CD4-positive, alpha-beta T cell treated with Interleukin-17A for 4 hours (primary cell): ENCODE measurements around the gene CNTNAP4.

Experiments
- DNase-seq: peaks from one replicate; pipeline ENCODE4 v3.0.0-alpha.2; 2020; ENCODE audit warnings: mixed read lengths

Gene CNTNAP4

DNA sequence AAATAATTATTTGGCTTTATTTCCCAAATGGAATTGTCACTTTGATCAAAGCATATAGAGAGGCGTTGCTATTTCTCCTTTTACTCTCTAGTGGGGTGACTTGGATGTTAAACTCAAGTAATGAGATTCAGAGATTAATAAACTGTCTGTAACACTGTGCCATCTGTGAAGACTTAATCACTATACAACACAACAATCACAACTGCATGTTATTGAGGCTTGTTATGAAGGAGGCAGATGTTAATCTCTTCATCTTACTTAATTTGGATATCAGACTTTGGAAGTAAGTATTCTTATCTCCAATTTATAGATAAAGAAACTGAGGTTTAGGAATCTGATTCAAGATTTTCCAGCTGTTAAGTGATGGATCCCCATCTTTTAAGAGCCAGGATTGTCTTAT is 132.5 kb downstream of the CNTNAP4 start:
- no peak for DNase-seq

DNA sequence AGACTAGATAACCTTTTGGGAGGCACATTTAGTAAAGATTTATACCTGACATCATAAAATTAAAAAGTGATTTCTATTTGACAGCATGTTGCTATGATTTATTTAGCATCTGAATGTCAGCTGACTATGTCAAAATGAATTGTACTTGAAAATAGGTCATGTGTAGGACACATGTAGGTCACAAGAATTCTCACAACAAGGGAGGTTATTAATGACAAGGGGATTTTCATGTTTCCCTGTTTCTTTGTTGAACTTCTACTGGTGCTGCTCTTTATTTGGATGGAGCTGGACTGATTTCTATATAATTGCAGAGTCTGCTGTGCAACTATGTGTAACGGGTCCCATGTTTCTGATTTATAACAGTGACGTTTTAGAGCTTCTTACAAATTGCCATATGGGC is 144.4 kb downstream of the CNTNAP4 start:
- no peak for DNase-seq

DNA sequence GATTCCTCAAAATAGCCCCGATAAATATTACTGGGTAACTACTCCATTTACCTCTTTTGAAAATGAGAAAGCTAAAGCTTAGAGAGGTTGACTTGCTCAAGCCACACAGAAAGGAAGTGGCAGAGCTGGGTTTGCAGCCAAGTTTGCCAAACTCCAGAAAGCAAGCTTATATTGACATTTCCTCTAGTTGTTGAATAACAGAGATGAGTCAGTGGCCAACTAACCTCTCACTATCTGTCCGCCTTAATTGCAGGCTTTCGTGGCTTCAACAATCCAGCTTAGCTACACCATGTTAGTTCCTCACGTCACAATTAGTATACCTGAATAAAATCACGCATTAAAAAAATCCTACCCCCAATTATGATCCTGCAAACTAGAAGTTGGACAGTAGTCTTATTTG is 151.7 kb downstream of the CNTNAP4 start:
- no peak for DNase-seq

DNA sequence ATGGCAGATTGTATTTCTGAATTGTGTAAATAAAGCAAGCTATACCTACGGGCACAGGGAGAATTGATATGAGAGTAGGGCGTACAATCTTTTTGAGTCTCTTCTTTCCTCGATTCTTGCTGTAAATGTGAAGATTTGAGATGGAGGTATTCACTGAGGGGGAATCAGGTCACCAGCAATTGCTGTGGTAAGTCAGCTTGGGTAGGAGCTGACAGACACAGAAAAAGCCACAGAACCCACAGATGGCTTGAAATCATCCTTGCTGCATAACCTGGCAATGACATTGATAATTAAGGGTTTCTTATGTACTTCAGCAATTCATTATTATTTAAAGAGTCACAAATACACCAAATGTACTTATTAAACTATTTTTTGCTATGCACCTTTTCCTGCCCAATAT is 164.2 kb downstream of the CNTNAP4 start:
- DNase-seq: no peak

DNA sequence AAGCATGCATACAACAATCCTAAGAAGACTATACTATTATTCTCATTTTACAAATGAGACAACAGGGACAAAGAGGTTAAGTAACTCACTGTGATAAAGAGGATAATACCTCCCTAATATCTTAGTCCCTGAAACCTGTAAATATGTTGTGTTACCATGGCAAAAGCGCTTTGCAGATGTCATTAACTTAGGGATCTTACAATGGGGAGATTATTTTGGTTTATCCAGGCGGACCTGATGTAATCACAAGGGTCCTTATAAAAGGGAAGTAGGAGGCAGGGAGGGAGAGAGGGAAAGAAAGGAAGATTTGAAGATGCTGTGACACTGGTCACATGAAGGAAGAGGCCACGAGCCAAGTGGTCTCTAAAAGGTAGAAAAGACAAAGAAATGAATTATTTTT is 164.7 kb downstream of the CNTNAP4 start:
- DNase-seq: no peak

DNA sequence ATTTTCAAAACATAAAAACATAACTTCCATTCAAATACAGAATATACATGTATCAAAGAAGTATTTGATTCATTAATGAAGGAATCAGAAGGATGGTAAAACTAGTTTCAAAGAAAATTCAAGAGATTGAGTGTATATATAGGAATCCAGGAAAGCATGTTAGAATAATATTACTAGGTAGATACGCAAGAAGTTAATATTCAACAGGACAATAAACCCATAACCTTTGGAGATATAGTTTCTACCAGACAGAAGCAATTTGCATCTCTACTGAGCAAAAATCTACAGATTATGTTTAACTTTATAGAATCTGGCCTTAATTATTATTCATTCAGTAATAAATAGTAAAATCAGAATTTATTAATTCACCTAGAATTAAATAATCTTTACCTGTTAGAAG is 166.8 kb downstream of the CNTNAP4 start:
- no peak for DNase-seq

DNA sequence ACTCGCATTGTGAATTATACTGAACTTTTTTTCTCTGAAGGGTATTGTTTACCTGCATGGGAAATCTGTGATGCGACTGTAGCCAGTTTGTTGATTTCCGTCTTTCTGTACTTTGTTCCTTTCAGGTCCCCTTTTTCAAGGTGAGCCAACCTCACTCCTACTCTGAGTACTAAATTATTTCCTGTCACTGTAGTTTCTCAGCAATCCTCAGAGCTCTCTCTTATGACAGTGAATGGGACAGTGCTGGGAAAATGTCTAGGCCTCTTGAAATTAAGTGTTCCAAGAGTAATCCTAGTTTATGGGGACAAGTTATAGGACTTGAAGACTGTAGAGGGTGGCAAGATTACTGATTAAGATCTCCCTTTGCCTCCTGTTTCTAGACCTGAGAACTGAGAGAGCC is 167.6 kb downstream of the CNTNAP4 start:
- DNase-seq: no peak

DNA sequence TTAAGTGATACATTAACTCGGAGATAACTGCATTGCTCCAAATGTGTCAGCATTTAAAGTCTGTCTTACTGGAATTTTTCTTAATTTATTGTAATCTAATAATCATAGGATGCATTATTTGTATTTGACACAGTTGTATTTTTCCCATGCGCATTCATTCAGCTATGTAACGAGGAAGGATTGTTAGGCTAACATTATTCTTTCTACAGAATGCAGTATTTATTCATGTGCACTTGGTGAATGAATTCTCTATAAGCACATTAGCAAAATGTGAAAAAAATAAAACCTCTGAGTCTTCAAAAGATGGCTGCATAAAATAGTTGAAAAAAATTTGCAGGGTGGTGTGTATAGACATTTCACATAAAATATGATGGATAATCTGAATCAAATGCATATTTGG is 168.6 kb downstream of the CNTNAP4 start:
- no peak for DNase-seq

DNA sequence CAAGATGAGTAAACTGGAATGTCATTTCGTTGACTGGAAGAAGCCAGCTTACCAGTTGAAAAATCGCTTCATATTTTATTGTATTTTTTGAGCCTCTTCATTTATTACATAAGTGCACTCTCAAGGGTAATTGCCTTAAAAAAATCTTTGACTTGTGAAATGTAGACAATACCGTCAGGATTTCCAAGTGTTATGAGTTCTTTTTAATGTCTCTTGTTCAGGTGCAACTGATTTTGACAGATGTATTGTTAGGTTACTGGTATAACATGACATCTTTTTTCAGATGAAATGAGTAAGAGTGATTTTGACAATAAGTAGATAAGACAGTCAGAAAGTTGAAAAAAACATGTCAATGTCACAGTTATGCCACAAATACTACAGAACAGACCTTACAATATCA is 169.1 kb downstream of the CNTNAP4 start:
- no peak for DNase-seq

DNA sequence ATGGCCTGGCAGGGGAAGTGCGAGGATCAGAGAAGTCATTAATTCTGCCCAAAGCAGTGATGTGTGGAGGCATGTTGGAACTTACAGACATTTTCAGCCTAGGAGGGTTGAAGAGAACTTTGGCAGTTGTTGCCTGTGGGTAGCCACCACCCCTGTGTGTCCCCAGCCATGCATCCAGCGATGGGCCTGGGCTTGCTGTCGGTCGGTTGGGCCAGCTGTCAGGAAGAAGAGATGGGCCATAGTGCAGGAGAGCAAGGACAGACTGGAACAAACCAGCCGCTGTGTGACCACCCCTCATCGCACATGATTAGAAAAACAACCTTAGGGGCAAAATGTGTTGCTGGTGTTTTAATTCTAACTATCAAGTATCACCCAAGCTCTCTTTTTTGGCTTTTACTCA is 173.7 kb downstream of the CNTNAP4 start:
- DNase-seq: no peak

DNA sequence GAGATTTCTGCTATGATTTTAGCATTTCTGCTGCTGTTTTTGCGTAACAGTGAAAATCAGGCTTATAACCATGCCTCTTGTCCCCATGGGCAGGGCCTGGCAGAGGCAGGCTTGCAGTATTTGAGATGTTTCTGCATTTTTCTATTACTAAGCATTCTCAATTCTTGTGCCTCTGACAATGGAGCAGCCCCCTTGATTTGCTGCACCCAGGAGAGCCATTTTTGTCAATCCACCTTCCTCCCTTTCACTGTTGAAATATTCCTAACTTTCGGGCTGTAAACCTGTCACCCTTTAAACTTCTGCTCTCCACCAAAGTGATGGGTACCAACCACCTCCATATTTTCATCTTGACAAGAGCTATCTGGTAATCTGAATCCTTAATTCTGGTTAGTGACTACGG is 178.1 kb downstream of the CNTNAP4 start:
- DNase-seq: no peak

DNA sequence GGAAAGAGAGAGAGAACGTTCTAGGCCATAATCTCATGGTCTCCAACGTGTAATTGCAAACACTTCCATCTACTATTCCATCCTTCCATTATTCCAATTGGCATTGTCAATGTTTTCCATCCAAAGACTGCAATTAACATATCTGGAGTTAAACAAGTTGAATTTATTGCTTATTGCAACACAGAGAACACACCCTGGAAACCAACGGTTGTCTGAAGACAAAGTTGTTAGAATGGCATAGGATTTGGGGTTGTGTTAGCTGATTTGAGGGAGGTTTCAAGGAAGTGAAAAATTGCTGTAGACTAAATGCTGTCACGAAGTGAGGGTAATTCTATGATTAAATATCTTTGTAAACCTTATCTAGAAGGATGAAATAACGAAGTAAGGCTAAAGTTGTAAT is 178.8 kb downstream of the CNTNAP4 start:
- DNase-seq: no peak

DNA sequence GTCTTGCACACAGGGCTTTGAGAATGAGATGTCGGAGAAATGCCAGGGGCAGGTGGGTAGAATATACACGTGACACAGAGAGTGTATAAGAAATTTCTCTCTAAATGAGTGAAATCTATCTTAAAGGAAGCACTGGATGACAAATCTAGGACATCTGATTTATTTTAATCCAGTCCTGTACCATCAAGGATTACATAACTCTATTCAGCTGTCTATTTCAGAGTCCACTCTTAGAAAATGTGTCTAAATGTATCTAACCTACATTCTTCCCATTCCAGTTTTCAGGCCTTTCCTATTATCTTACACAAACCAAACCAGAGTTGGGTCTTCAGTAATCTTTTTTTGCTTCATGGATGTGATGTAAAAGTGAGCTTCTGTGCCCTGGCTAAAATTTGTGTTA is 181.9 kb downstream of the CNTNAP4 start:
- DNase-seq: no peak

DNA sequence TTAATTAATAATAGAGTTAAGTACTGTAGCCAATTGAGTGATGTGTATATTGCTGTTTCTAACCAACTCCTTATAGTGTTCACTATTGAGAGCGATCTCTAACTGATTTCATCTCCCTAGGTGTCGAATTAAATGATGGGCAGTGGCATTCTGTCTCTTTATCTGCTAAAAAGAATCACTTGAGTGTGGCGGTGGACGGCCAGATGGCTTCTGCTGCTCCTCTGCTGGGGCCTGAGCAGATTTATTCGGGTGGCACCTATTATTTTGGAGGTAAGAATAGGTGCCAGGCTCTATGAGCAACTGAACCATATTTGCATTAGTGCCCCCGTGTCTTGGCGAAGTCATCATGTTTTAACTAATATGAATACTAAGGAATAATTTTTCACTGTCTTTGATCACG is 184.6 kb downstream of the CNTNAP4 start:
- no peak for DNase-seq

DNA sequence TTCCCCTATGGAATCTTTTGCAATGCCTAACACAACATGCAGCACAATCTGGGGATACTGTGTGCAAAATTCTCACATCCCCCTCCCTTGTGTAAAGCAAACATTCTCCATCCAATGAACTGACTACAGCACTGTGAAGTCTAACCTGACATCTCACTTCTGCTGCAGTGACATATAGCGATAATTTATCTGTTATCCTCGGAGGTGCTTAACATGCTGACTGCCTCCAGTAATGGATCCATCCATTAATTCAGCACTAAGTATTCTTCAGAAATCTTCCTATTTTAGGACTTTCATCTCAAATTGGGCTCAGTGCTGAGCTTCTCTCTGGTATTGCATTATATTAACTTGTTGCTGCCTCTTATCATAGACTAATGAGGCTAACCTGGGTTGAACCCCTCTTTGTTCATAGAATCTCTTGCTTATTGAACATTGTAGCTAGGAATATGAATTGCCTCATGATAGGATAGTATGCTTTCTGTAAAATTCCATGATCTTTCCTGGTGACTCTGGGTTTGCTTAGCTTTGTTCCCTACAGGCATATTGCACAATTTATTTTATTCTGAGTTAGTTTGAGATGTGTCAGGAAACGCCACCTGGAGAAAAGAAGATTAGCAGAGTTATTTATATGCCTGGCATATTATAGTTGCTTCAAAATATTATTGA is 187.9 kb downstream of the CNTNAP4 start:
- no peak for DNase-seq

DNA sequence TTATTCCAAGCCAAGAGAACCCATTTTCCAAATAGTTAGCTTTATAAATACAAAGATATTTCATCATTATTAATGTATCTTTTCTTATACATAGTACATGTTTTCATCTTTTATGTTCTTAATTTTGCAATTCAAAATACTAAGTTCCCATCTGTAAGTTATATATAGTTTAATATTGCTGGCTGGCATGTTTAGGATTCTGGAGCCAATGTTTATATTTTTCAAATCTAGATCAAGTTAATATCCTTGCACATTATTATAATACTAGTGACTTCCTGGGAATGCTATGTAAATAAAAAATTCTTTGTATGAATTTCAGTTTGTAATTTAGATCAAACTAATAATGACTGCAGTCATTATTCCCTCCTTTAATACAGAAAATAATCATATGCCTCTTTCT is 189.7 kb downstream of the CNTNAP4 start:
- no peak for DNase-seq

DNA sequence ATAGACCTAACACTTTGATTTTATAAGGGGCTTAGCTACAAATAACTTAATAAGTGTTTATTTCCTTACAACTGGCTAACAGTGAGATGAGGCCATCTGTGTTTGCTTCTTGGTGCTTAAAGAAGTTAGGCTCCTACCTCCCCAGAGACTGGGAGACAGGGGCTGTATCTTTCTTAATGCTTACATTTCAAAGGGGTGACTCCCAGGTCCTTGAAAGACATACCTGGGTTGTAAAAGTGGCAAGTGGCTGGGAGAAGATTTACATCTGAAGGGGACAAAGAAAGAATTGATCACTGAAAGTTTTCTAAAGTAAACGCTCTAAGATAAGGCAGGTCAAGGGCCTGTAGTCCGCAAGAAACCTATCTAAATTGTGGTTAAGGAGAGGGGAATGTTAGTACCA is 196.8 kb downstream of the CNTNAP4 start:
- no peak for DNase-seq

DNA sequence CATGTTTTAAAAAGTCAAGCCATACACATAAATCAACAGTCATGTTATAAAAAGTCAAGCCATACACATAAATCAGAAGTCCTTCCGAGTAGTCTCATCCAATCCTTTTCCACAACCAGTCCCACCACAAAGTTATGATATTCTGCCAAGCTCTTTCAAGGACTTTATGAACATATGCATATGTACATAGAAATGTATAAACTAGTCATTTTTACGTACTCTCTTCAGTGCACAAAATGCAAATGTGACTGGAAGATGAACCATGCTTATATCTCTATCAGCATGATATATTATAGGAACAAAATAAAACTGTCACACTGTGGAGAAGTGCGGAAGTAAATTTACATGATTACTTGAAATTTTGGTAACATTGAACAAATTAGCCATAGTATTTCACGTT is 200.9 kb downstream of the CNTNAP4 start:
- DNase-seq: no peak

DNA sequence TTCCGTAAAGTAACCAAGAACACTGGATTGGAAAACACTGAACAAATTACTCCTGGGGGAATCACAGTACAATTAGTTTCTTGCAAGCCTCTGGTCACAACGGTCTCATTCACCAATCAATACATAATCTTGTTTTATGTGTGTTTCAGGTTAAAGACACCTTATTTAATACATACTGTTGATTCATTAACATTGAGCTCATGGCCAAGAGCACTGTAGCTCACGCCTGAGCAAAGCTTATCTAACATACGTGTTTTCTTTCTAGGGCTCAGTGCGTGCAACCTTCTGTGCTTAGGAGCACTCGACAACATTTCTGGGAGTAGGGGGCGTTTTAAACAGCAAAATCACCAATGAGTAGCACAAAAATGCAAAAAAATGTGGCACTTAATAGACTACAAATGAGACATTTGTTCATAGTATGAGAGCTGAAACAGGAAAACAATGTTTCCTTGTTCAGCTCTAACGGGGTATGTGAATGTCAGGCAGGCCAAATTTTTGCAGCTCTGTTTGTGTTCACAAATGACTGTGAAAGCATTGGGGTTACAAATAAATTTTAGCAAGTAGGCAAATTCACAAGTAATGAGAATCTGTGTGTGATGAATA is 206.2 kb downstream of the CNTNAP4 start:
- no peak for DNase-seq

DNA sequence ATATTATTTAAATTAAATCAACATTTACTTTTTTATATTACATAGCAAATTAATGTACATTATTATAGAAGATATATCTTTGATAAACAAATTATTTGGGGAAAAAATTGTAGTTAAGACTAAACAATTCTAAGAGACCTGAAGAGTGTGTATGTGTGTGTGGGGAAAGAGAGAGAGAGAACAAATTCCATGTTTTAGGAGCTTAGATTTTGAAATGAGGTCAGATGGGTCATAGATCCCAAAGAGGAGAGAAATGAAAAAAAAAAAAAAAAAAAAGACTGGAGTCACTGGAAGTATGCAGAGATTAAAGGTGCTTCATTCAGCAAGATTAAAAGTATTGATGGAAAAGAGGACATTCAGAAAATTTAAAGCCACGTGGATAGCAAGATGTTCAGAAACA is 206.8 kb downstream of the CNTNAP4 start:
- no peak for DNase-seq

DNA sequence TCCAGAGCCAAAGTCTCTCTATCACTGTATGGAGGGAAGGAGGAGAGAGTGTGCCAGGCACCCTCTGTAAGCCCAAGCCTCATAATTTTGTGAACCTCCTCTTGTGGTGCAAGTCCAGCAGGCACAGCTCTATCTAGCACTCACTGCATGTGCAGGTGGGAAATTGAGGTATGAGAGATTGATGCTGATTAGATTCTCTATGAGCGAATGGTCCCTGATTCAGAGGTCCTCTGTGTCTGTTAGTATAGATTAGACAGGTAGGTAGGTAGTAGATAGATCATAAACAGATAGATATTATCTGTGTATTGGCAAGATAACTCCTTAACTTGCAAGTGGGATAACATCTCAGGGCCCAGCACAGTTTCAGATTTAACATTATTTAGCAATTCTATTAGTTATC is 209.5 kb downstream of the CNTNAP4 start:
- no peak for DNase-seq

DNA sequence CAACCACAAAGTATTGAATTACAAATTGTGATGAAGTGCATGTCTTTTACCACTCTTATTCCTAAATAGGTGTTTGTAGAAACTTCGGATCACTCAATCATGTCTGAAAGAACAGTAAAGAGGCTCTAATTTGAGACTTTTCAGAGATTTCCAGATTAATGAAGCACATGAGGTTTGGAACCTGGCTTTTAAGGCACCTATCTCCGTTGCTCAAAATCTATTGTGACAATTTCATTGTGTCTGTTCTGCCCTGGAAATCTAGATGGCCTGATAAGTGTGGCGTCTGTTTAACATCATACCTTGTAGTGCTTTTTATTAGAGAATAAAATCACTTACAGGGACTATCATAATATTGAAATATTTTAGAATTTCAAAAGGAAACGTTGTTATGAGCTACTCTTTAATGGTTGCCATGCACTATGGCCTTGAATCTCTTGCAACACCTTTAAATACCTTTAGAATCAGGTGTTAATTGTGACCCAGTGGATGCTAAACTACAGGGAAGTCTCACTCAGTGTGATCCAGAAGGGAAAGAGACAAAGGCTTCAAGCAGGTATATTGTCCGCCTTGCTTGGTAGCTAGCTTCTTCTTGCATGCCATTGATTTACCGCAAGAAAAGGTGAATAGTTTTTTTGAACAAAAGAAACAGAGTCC is 210.3 kb downstream of the CNTNAP4 start:
- DNase-seq: no peak

DNA sequence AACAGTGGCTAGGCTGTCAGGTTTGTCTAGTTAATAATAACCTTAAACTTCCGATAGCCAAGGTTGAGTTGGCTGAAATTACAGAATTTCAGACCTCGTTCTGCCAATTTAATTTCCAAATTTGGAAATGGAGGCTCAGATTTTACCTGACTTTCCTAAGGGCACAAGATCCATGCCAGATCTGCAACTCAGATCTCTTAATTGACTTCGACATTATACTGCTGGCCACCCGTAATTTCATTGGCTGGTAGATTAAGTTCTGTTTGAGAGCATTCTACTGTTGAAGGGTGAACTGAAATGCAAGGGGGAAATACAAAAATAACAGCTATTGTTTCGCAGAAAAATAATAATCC is 210.8 kb downstream of the CNTNAP4 start:
- DNase-seq: no peak

DNA sequence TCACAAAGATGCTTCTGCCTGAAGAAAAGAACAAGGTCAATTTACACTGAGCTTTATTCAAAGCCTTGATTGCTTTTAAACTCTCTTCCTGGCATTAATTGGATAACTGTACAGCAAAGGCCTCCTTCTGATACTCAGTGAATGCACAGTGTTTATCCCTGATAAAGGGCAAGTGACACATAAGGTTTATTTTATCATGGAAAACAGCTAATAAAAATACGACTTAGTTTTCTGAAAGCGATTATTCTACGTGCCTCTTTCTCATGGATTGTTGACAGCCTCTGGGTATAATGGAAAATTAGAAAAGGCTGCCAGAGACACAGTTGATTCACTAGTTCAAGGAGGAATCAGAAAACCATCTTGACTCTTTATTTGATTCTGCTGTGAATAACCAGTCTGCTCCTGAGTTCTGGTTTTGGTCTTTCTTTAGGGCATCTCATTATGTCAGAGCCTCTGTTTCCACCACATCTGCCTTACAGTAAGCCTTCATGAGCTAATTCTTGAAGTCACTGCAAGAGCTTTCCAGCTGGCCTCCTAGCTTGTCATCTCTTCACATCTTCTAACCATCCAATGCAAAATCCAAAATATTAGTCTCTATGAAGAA is 212.9 kb downstream of the CNTNAP4 start:
- no peak for DNase-seq
